Mononuclear cell (primary cell): ENCODE data around the gene DET1. TPM values are rescaled to one million over a fixed set of nuclear protein-coding genes. Genes with fewer than 3 reads are reported as not detected.
"Not testable (repeated sequence)": the region's sequence is repeated elsewhere in the genome, so short reads cannot be mapped to it uniquely, and the experiment has no call there.

Experiments
- H3K27me3 ChIP-seq: 2 replicates; pipeline ENCODE4 v1.6.0; 2011; ENCODE audit warnings: low read length, control low read depth; ENCODE audit not compliant: insufficient read depth
- H3K4me1 ChIP-seq: 2 replicates; pipeline ENCODE4 v1.5.1; 2011; ENCODE audit warnings: mild to moderate bottlenecking, low read length, control low read depth; ENCODE audit not compliant: insufficient read depth
- H3K4me3 ChIP-seq: 2 replicates; pipeline ENCODE4 v1.5.1; 2011; ENCODE audit warnings: mild to moderate bottlenecking, low read length, moderate library complexity
- H3K9me3 ChIP-seq: 2 replicates; pipeline ENCODE4 v1.5.1; 2011; ENCODE audit warnings: low read depth, mild to moderate bottlenecking, control low read depth, low read length
- total RNA-seq: library from RNA; depleted of rRNA; stranded (reverse); fragments of >200 nt; gene quantifications from one replicate; pipeline ENCODE4 v1.2.3, GENCODE V29; 2012

The DET1 gene
- total RNA-seq, 1 donor = 2.2 TPM

DNA sequence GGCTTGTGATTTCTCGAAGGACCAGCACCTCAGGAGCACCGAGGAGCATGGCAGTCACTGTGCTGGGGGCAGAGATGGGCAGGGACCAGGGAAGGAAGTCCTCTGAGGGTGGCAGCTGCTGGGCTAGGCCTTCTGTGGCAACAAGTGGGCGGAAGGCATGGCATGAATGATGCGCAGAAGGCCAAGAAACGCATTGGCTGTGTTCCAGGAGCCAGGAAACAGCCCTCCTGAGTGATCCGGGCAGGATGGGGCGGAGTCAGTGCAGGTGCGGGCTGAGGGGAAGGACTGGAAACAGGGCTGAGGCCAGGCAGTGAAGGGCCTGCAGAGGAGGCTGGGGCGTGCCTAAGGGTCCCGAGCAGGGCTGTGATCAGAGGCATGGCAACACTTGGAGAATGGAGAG lies 55.3 kb downstream of the DET1 start:
- no peak overlapping the region for H3K4me3 ChIP-seq
- peaks cover 5% of the 10 kb centered on the region for H3K4me1 ChIP-seq
- H3K9me3 ChIP-seq = no peaks in the 10 kb centered on the region
- H3K27me3 ChIP-seq = no peaks in the 10 kb centered on the region

DNA sequence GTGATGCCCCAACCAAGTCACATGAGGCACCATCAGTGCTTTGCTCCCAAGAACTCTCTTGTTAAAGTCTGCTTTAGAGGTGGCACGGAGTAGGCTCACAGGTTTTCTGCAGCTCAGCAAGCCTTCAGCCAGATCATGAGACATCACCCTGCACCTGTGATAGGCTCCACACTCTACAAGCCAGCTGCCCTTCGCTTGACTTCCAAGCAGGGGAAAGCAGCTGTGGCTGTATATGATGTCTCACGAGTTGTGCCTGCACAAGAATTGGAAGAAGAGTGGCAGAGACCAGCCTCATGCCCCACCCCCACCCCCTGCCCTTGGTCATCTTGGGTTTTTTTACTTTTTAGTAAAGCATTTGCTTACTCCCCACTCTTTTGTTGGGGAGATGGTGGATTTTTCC lies 56.4 kb downstream of the DET1 start:
- Histone ChIP-seq H3K4me3 (no peak overlapping the region), H3K27me3 (no peaks in the 10 kb centered on the region), H3K9me3 (no peaks in the 10 kb centered on the region), H3K4me1 (peaks cover 5% of the 10 kb centered on the region)

DNA sequence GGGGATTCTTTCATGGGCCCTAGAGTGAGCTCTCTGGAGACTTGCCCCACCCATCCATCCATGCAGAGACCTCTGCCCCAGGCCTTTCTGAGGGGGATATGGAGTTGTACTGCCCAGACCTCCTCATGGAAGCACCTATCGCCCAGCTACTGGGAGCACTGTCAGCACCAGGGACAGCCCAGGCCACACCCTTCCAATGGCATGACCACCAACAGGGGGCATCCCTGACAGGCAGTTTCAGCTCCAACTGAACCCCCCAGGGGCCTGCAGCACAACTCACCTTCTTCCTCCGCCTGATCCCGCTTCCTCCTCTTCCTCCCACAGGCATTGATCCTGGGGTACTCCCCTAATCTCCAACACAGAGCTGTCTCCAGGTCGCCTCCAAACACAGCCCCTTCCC lies 57.2 kb downstream of the DET1 start:
- Histone ChIP-seq H3K9me3 (no peaks in the 10 kb centered on the region), H3K4me3 (no peak overlapping the region), H3K4me1 (peaks cover 5% of the 10 kb centered on the region), H3K27me3 (no peaks in the 10 kb centered on the region)

DNA sequence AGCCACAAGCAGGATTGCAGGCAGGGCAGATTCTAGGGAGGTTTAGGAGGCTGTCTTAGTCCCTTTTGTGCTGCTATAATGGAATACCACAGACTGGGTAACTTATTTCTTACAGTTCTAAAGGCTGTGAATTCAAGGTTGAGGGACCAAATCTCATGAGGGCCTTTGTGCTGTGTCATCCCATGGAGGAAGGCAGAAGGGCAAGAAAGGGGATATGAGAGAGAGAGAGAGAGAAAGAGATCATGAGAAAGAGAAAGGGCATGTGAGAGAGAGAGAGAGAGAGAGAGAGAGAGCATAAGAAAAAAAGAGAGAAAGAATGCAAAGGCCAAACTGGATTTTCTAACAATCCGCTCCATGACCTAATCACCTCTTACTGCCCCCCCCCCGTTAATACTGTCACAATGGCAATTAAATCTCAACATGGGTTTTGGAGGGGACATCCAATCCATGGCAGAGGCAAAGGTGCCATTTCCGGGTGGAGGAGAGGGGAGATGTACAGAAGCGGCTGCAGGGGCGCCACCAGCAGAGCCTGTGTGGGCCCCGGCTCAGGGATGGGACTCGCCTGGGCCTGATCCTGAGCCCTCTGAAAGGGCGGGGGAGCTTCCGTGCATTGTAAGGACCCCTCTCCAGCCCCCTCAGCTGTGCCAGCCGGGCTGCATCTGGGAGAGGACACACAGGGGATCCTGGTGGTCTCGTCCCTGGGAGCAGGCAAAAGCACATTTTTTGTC lies 58.5 kb downstream of the DET1 start:
- Histone ChIP-seq H3K9me3 (no peaks in the 10 kb centered on the region), H3K4me3 (no peak overlapping the region), H3K4me1 (peaks cover 5% of the 10 kb centered on the region), H3K27me3 (no peaks in the 10 kb centered on the region)

DNA sequence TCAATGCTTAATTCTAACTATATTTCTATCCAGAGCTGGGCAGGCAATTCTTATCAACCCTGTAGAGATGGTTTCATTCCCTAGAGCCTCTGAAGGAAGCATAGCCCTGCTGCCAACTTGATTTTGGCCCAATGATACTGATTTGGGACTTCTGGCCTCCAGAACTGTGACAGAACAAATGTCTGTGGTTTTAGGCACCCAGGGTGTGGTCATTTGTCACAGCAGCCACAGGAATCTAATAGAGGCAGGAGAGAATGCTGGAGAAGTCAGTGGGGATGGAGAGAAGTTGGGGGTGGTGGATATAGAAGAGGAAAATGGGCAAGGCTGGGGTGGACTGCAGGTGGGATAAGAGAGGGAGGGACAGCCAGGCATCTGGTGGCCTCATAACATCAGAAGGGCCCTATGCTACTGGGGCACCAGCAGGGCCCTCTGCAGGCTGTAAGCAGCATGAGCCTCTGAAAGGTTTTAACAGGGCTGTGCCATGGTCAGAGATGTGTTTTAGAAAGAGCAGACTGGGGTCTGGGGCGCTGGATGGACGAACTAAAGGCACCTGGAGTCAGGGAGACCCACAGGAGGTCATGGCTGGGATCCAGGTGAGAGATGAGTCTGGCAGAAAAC lies 59.2 kb downstream of the DET1 start:
- Histone ChIP-seq H3K27me3 (no peaks in the 10 kb centered on the region), H3K9me3 (no peaks in the 10 kb centered on the region), H3K4me1 (peaks cover 5% of the 10 kb centered on the region), H3K4me3 (no peak overlapping the region)

DNA sequence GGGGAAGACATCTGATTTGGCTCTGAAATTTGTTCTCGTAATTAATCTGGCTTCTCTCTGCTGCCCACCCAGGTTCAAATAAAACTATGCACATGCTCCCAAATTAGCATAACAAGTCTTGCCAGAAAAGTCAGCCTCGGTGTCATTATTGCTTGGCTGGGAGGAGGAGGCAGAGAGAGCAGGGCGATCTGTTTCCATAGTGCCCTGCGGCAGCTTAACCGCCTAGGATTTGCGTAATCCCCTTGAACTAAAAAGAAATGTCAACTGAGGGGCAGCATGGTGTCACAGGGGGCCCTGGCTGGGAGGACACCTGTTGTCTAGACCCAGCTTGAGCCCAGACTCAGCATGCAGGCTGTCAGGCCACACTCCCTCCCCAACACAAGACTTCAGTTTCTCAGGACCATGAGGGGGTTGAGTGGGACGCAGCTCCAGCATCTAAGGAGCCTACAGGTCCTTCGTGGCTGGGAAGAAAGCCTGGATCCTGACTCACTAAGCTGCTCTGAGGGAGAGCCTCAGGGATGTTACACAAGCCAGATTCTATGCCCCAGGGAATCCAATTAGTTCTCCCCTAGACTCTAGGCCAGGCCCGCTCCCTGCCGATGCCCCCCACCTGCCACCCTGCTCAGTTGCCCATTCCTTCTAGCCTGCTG lies 61.7 kb downstream of the DET1 start:
- H3K4me1 ChIP-seq = peaks cover 5% of the 10 kb centered on the region
- no peaks in the 10 kb centered on the region for H3K27me3 ChIP-seq
- H3K9me3 ChIP-seq = no peaks in the 10 kb centered on the region
- no peak overlapping the region for H3K4me3 ChIP-seq

DNA sequence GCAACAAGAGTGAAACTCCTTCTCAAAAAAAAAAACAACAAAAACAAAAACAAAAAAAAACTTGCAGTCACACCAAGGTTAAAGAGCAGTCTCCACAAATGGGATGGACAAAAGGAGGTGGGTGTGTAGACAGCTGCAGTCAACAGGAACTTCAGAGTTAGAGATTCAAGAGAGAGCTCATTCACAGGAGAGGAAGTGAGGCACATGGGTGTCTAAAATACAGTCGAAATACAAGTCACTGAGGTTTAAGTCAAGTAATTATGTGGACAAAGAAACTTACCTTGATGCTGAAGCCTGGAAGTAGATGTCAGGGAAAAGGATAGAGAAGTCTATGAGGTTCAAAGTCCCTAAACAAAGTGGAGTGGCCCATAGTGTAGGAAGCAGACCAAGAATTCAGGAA lies 64.2 kb downstream of the DET1 start:
- no peaks in the 10 kb centered on the region for H3K27me3 ChIP-seq
- H3K9me3 ChIP-seq = no peaks in the 10 kb centered on the region
- H3K4me1 ChIP-seq = no peaks in the 10 kb centered on the region
- H3K4me3 ChIP-seq = no peak overlapping the region

DNA sequence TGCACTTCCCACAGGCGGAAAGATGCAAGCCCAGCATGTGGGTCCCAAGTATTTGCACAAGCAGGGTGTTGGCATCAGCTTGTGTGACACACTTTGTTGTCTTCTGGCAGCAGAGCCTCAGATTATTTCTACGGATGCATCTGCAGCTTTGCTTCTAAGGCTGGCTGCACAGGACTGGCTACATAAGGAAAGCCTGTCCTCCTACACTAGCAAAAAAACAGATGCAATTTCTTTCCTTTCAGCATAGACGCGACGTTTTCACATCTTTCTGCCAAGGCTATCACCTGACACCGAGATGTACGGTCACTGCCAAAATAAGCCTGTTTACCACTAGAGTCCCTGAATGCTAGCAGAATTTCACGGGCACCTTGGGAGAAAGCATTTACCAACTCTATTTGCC lies 65.5 kb downstream of the DET1 start:
- Histone ChIP-seq H3K4me3 (no peak overlapping the region), H3K4me1 (no peaks in the 10 kb centered on the region), H3K9me3 (no peaks in the 10 kb centered on the region), H3K27me3 (no peaks in the 10 kb centered on the region)

DNA sequence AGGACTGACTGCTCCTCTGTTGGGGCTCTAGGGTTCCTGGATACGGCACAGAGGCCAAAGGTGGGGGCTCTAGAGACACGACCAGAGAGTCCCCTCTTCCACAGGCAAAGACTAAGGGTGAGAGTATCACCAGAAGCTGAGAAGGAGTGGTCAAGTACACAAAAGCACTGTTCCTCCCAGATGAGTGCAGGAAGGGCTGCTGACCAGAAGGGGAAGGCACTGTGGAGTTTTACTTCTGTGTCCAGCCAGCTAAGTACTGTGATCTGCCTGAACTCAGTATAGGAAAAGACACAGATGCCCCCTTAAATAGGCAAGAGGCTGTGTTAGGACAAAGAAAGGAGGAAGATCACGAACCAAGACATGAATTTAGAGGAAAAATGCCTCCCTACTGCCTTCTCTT lies 67.3 kb downstream of the DET1 start:
- H3K9me3 ChIP-seq = no peaks in the 10 kb centered on the region
- no peak overlapping the region for H3K4me3 ChIP-seq
- no peaks in the 10 kb centered on the region for H3K4me1 ChIP-seq
- no peaks in the 10 kb centered on the region for H3K27me3 ChIP-seq

DNA sequence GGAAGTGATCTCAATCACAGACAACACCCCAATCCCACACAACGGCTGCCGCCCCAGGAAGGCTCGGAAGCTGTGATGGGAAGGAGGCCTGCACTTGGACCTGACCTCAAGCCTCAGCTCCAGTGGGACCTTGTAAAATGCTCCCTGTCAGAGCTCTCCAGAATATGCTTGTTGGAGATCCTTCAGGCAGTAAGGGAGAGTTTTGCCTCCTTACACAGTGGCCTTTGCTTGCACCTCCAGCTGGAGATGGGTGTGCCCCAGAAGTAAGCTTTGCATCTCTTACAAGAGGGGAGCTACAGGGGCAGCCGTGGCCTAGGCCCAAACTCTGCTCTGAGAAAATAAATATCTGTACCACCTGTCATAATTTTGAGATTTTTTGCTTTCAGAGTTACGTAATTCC lies 68.6 kb downstream of the DET1 start:
- Histone ChIP-seq H3K4me3 (no peak overlapping the region), H3K4me1 (no peaks in the 10 kb centered on the region), H3K9me3 (no peaks in the 10 kb centered on the region), H3K27me3 (no peaks in the 10 kb centered on the region)

DNA sequence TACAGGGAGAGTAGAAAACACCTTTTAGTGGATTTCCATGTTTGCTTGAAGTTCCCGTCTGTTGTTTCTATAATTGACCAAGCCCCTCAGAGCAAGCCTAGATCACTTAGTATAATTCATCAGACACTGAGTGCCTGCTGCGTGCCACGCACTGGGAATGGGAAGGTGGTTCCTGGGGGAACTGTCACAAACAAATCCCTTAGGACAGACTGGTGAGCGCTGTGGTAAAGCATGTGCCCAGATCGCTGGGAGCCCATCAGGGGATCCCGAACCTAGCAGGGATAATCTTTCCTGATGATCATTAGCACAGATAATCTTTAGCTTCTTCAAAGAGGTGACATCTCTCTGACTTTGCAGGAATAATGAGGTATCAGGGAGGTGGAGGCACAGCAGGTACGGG lies 69.4 kb downstream of the DET1 start:
- Histone ChIP-seq H3K27me3 (no peaks in the 10 kb centered on the region), H3K9me3 (no peaks in the 10 kb centered on the region), H3K4me1 (no peaks in the 10 kb centered on the region), H3K4me3 (no peak overlapping the region)

DNA sequence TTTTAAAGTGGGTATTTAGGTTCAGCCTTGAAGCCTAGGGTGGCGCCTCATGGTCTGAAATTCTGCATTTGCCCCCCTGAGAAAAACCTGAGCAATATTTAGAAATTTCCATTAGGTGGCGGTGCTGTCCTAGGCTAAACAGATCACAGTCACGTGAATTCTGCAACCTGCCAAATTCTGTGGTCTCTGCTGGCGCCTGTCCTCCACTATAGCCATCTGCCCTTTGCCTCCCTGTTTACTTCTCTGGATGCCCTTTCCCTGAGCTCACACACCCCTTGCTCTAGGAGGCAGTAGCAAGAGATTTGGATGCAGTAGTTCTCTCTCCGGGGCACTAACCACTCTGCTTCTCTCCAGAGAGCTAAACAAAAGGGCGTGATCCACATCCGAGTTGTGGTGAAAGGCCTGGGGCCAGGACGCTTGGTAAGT lies 69.8 kb downstream of the DET1 start:
- no peaks in the 10 kb centered on the region for H3K9me3 ChIP-seq
- no peak overlapping the region for H3K4me3 ChIP-seq
- no peaks in the 10 kb centered on the region for H3K27me3 ChIP-seq
- H3K4me1 ChIP-seq = no peaks in the 10 kb centered on the region

DNA sequence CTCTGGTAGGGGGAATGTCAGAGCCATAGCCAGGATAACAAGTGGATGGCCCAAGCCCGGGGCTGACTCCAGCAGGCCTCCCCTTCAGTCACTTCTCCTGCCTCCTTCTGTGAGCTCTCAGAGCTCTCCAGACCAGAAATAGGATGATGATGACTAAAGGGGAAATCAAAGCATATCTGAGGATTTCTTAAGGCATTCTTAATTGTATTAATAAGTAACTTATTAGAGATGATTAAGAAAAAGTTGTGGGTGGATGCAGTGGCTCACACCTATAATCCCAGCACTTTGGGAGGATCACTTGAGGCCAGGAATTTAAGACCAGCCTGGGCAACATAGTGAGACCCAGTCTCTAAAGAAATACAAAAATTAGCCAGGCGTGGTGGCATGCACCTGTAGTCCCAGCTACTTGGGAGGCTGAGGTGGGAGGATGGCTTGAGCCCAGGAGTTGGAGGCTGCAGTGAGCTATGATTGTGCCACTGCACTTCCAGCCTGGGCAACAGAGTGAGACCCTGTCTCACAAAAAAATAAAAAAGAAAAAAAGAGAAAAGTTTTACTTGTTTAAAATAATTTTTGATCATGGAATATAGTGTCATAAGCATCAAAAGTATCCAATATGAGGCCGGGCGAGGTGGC lies 72.7 kb downstream of the DET1 start:
- H3K9me3 ChIP-seq, H3K27me3 ChIP-seq, H3K4me1 ChIP-seq, H3K4me3 ChIP-seq: not testable (repeated sequence)

DNA sequence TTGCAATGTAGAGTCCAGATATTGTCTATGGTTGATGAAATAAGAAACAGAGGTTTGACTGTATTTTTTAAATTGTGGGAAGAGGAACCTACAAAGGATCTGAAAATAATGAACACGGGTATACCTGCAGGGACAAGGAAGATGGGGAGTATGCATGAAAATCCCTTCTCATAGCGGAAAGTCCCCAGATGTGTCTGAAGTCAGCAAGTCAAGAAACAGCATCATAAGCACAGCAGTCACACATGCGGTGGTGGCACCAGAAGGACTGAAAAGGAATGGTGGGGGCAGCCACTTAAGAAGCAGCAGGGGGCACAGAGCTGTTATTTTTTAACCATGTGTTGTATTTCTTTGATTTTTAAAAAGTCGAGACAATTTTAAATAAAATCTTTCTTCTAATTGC lies 74.3 kb downstream of the DET1 start:
- no peaks in the 10 kb centered on the region for H3K27me3 ChIP-seq
- H3K4me3 ChIP-seq = no peak overlapping the region
- H3K4me1 ChIP-seq = peaks cover 11% of the 10 kb centered on the region
- no peaks in the 10 kb centered on the region for H3K9me3 ChIP-seq

DNA sequence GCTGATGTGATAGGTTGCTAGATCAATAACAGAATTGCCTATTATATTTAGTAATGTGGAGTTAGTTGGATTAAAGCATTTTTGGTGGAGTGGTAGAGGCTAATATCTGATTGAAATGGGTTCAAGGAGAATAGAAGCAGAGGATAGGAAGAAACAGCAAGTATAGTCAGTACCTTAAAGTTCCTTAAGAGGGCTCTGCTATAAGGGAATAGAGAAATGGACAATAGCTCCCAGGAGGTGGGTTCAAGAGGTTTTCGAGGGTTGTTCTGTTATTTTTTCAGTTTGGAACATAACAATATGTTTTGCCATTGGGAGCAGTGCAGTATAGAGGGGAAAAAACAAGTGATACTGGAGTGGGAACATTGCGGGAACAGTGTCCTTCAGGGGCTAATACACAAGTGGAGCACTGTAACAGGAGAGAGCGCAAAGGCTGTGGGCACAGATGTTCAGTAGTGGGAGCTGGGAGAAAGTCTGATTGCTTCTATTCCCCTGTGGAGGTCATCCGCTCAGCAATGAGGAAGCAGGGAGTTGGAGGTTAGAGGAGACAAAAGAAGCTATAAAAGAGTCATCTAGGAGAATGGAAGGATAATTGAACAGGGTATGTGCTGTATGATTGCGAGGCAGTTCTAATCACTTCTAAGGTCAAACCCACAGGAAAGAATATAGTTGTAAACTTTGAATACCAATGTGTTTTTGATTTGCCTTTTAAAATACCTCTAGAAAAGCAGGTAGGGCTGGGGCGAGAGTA lies 75.7 kb downstream of the DET1 start:
- Histone ChIP-seq H3K27me3 (no peaks in the 10 kb centered on the region), H3K4me3 (no peak overlapping the region), H3K9me3 (no peaks in the 10 kb centered on the region), H3K4me1 (peaks cover 22% of the 10 kb centered on the region)
